SJCRH30 (cell line): ENCODE data around the gene POTEI. TPM values are rescaled to one million over a fixed set of nuclear protein-coding genes. Genes with fewer than 3 reads are reported as not detected.
"Not testable (repeated sequence)": the region's sequence is repeated elsewhere in the genome, so short reads cannot be mapped to it uniquely, and the experiment has no call there.

Experiments
- DNase-seq, 2 experiments: peaks; one replicate each; pipeline ENCODE4 v3.0.0-alpha.2; 2015 to 2020
- H3K27ac ChIP-seq: fragments of 250-450 bp; sonication (Bioruptor Pico); 2 replicates; pipeline ENCODE4 v1.5.1; 2020; ENCODE audit warnings: mild to moderate bottlenecking, moderate library complexity
- H3K27me3 ChIP-seq: fragments of 250-450 bp; sonication (Bioruptor Pico); 2 replicates; pipeline ENCODE4 v1.5.1; 2020; ENCODE audit warnings: mild to moderate bottlenecking, moderate library complexity
- H3K36me3 ChIP-seq: fragments of 250-450 bp; sonication (Bioruptor Pico); 2 replicates; pipeline ENCODE4 v1.5.1; 2020; ENCODE audit warnings: mild to moderate bottlenecking, moderate library complexity
- H3K4me1 ChIP-seq: fragments of 250-450 bp; sonication (Bioruptor Pico); 2 replicates; pipeline ENCODE4 v1.5.1; 2020; ENCODE audit warnings: mild to moderate bottlenecking, moderate library complexity
- H3K4me3 ChIP-seq: fragments of 250-450 bp; sonication (Bioruptor Pico); 2 replicates; pipeline ENCODE4 v1.5.1; 2020; ENCODE audit warnings: mild to moderate bottlenecking, moderate library complexity
- H3K9me3 ChIP-seq: fragments of 250-450 bp; sonication (Bioruptor Pico); replicated peaks from 2 replicates; pipeline ENCODE4 v1.5.1; 2020; ENCODE audit warnings: mild to moderate bottlenecking, moderate library complexity
- total RNA-seq: library from RNA; depleted of rRNA; stranded (reverse); fragments of >200 nt; shearing (Covaris generic); gene quantifications from 2 replicates; pipeline ENCODE4 v1.2.3, GENCODE V29; 2014

Gene POTEI
- total RNA-seq, 1 experiment from 2014 or later, result 0.47 TPM

GRCh38 chr2:130520992-130521391 is 11.9 kb upstream of the POTEI start, which contains the start of gene CFC1B:
Gene CFC1B (plus strand): TSS chr2:130521222. CDS start chr2:130521485, 263 bp downstream.
- H3K4me3 ChIP-seq, H3K27me3 ChIP-seq, H3K9me3 ChIP-seq, DNase-seq, H3K36me3 ChIP-seq, H3K4me1 ChIP-seq, H3K27ac ChIP-seq: not testable (repeated sequence)

GRCh38 chr2:130518516-130519106 is 9.5 kb upstream of the POTEI start:
- not testable (repeated sequence) for H3K4me1 ChIP-seq, H3K9me3 ChIP-seq, H3K36me3 ChIP-seq, H3K27me3 ChIP-seq, H3K4me3 ChIP-seq, DNase-seq, H3K27ac ChIP-seq

DNA sequence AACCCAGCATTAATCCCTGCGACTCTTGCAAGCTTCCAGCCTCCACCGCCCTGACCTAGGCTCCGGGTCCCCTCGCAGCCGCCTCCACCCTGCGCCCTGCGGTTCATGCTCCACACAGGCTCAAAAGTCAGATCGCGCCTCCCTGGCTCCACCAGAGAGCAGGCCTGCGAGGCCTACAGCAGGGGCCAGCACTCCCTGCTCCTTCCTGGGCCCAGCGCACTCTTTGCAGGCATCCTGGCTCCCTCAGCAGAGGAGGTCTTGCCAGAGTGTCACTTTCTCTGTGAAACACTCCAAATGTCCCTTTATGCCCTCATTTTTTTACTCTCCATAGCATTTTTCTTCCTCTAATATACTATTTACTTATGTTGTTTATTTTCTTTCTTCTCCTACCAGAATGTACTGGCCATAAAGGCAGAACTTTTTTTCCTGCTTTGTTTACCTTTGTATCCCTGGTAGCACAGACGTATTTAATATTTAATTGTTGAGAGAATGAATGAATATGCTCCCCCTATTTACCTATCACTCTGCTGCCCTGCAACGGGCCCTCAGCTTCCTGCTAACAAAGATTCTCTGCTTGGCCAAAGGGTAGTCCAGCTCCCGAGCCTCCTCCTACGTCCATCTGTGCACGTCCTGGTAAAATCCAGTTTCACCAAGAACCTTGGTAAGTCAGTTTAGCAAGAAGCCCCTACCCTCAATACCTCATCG is 2.8 kb upstream of the POTEI start:
- H3K27me3 ChIP-seq, H3K4me3 ChIP-seq, H3K36me3 ChIP-seq, H3K27ac ChIP-seq, DNase-seq, H3K4me1 ChIP-seq, H3K9me3 ChIP-seq: not testable (repeated sequence)

GRCh38 chr2:130510807-130511746 is 1.9 kb upstream of the POTEI start:
- not testable (repeated sequence) for H3K27me3 ChIP-seq, H3K4me1 ChIP-seq, DNase-seq, H3K4me3 ChIP-seq, H3K9me3 ChIP-seq, H3K27ac ChIP-seq, H3K36me3 ChIP-seq

DNA sequence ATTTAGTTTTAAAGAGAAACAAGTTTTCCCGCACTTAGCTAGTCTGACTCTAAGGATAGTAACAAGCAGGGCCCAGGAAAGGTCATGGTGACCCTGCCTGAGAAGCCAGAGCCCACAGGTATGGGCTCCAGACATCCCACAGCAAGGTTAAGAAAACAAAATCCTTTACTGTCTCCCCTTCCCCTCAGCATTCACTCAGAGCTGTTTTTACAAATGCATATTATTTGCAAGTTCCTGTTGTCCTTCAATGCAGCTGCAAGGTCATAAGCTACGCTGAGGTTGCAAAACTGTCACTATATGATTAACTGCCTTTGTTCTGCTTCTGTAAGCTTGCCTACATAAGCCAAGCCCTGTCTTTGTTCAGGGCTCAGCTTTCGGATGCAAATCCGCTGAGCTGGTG is 18.1 kb downstream of the POTEI start:
- not testable (repeated sequence) for DNase-seq, H3K4me3 ChIP-seq, H3K4me1 ChIP-seq

DNA sequence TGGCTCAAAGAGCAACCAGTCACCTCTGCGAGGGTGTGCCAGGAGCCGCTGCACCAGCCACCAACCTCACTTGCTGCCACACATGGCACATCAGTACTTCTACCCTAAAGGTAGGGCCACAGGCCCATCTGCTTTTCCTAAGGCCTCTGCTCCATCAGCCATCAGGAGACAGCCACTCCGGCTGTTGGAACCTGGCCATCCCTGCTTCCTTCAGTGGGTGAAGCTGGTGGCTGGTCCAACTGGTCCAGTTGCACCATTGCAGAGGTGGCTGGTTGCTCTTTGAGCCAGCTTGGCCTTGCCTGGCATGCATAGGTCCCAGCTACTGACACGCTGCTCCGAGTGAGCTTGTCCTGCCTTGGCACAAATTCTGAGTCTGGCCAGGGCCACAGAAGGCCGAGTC is 53.7 kb downstream of the POTEI start:
- not testable (repeated sequence) for H3K4me3 ChIP-seq, H3K27me3 ChIP-seq, H3K36me3 ChIP-seq, H3K27ac ChIP-seq, H3K9me3 ChIP-seq, DNase-seq, H3K4me1 ChIP-seq

More for the DNA sequence above, 18.1 kb downstream of the POTEI start:
- not testable (repeated sequence) for H3K9me3 ChIP-seq, H3K27me3 ChIP-seq, H3K36me3 ChIP-seq, H3K27ac ChIP-seq

DNA sequence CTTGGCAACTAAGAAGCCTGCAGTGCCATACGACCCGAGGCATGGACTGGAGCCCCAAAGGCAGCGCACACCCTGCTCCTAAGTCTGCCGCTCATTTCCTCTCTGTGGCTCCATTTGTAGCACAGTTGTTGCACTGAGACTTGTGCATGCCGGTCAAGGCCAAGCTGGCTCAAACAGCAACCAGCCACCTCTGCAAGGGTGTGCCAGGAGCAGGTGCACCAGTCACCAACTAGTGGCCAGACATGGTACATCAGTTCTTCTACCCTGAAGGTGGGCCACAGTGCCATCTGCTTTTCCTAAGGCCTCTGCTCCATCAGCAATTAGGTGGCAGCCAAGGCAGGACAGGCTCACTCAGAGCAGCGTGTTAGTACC is 54.4 kb downstream of the POTEI start:
- not testable (repeated sequence) for H3K4me3 ChIP-seq, H3K27me3 ChIP-seq, H3K36me3 ChIP-seq, H3K9me3 ChIP-seq, H3K4me1 ChIP-seq, DNase-seq, H3K27ac ChIP-seq

GRCh38 chr2:130453955-130454711 is 55.0 kb downstream of the POTEI start:
- DNase-seq, H3K27me3 ChIP-seq, H3K4me1 ChIP-seq, H3K4me3 ChIP-seq, H3K36me3 ChIP-seq, H3K9me3 ChIP-seq, H3K27ac ChIP-seq: not testable (repeated sequence)

DNA sequence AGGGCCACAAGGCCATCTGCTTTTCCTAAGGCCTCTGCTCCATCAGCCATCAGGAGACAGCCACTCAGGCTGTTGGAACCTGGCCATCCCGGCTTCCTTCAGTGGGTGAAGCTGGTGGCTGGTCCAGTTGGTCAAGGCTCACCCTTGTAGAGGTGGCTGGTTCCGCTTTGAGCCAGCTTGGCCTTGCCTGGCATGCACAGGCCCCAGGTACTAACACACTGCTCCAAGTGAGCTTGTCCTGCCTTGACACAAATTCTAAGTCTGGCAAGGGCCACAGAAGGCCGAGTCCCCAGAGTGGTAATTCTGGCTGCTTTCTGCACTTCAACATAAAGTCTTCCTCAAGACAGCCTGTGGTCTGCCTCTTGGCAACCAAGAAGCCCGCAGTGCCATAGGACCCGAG is 56.2 kb downstream of the POTEI start:
- not testable (repeated sequence) for H3K9me3 ChIP-seq, H3K27ac ChIP-seq, DNase-seq, H3K36me3 ChIP-seq, H3K4me3 ChIP-seq, H3K27me3 ChIP-seq, H3K4me1 ChIP-seq

GRCh38 chr2:130451823-130452222 is 57.3 kb downstream of the POTEI start:
- H3K9me3 ChIP-seq, H3K27ac ChIP-seq, H3K4me1 ChIP-seq, DNase-seq, H3K4me3 ChIP-seq, H3K27me3 ChIP-seq, H3K36me3 ChIP-seq: not testable (repeated sequence)

- not testable (repeated sequence) for H3K27me3 ChIP-seq, H3K27ac ChIP-seq, H3K4me1 ChIP-seq, H3K36me3 ChIP-seq, DNase-seq, H3K4me3 ChIP-seq, H3K9me3 ChIP-seq
Measured at GRCh38 chr2:130451278-130451677, 57.9 kb downstream of the POTEI start.

DNA sequence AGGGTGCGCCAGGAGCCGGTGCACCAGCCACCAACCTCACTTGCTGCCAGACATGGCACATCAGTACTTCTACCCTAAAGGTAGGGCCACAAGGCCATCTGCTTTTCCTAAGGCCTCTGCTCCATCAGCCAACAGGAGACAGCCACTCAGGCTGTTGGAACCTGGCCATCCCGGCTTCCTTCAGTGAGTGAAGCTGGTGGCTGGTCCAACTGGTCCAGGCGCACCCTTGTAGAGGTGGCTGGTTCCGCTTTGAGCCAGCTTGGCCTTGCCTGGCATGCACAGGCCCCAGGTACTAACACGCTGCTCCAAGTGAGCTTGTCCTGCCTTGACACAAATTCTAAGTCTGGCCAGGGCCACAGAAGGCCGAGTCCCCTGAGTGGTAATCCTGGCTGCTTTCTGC is 58.8 kb downstream of the POTEI start:
- H3K9me3 ChIP-seq, H3K27me3 ChIP-seq, H3K4me1 ChIP-seq, H3K27ac ChIP-seq, H3K4me3 ChIP-seq, H3K36me3 ChIP-seq, DNase-seq: not testable (repeated sequence)

- not testable (repeated sequence) for H3K4me3 ChIP-seq, H3K27ac ChIP-seq, DNase-seq, H3K9me3 ChIP-seq, H3K4me1 ChIP-seq, H3K36me3 ChIP-seq, H3K27me3 ChIP-seq
Measured at GRCh38 chr2:130427631-130428030, 81.5 kb downstream of the POTEI start.

GRCh38 chr2:130418845-130419244 is 90.3 kb downstream of the POTEI start:
- not testable (repeated sequence) for H3K9me3 ChIP-seq, H3K27ac ChIP-seq, DNase-seq, H3K4me1 ChIP-seq, H3K36me3 ChIP-seq, H3K27me3 ChIP-seq, H3K4me3 ChIP-seq

- not testable (repeated sequence) for H3K4me1 ChIP-seq, H3K36me3 ChIP-seq, H3K27ac ChIP-seq, H3K27me3 ChIP-seq, DNase-seq, H3K9me3 ChIP-seq, H3K4me3 ChIP-seq
Measured at GRCh38 chr2:130416693-130417092, 92.4 kb downstream of the POTEI start.
